Inferior parietal cortex (tissue), 1 donor: ENCODE results near the gene KIFAP3.
"Not testable (repeated sequence)": the region's sequence is repeated elsewhere in the genome, so short reads cannot be mapped to it uniquely, and the experiment has no call there.

ENCODE experiments used
- DNase-seq: peaks from one replicate; pipeline ENCODE4 v3.0.0-alpha.2; 2016; ENCODE audit errors: extremely low spot score

Gene KIFAP3

DNA sequence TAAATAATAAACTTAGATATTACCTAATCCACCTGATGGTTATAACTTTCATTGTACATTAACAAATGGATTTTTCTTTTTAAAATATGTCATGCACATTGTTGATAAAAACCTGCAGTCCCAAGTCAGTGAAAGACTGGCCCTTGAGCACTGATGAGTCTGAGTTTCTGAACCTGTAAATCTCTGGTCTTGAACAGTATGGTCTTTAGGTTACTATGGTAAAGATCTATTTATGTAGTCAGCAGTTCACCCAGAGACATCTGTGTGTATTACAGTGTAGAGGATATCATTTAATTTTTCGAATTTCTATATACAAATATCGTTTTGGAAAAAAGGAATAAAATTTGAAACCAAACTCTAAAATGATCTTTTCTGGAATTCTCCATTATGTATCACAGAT is 150.4 kb downstream of the KIFAP3 start:
- no peak for DNase-seq

DNA sequence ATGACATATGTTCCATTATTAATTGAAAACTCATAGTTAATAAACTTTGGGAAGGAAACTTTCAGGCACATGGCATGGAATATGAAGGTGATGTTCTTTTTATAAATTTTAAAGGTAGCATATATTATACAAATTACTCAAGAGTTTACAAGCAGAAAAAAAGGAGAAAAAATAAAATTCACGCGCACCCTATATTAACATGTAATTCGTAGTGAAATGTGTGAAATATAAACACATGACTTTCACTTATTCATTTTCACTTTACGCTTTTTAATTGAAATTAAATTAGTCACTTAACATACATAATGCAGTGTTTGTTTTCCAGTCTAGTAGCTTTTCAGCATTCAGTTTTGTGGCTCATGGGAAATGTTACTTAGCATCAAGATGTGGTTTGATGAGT is 153.4 kb downstream of the KIFAP3 start:
- DNase-seq: no peak

DNA sequence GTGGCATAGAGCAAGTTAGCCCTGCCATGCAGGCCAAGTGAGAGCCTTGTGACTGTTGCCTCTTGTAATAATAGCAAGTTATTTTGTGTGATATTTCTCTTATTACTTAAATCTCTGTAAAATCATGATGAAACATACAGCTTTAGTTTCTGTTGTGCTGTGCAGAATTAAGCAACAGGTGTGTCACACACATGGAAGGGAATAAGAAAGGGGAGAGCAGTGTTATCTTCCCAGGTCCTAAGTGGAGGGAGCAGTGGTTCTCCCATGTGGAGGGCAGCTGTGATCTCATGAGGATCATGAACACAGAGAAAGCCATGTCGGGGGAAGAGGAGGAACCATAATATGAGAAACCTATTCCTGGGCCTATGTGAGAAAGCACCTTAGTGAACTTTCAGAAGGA is 155.6 kb downstream of the KIFAP3 start:
- DNase-seq: no peak

DNA sequence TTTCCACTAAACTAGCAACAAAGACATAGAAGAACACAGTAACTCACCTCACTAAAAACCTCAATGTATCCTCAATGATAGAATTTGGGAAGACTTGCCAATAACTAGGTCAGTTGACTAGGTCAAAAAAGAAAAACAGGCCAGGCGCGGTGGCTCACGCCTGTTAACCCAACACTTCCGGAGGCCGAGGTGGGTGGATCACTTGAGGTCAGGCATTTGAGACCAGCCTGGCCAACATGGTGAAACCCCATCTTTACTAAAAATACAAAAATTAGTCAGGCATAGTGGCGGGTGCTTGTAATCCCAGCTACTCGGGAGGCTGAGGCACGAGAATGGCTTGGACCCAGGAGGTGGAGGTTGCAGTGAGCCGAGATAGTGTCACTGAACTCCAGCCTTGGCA is 156.3 kb downstream of the KIFAP3 start:
- DNase-seq: not testable (repeated sequence)

DNA sequence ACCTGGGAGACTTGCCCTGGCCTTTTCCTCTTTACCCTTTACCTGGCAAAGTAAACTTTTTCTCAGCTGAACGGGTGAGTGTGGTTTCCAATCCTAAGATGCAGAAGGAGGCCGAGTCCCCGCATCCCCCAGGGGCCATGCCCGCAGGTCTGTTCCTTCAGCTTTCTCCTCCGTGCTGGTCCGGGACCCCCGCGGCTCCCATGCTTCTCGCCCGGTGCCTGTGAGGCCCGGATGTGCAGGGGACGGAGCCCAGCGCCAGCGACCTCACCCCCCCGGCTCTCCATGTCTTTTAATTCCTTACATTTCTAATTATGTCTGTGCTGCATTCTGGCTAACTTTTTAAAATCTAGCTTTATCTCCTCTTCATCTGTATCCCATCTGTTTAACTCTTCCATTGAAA is 159.3 kb downstream of the KIFAP3 start:
- no peak for DNase-seq

DNA sequence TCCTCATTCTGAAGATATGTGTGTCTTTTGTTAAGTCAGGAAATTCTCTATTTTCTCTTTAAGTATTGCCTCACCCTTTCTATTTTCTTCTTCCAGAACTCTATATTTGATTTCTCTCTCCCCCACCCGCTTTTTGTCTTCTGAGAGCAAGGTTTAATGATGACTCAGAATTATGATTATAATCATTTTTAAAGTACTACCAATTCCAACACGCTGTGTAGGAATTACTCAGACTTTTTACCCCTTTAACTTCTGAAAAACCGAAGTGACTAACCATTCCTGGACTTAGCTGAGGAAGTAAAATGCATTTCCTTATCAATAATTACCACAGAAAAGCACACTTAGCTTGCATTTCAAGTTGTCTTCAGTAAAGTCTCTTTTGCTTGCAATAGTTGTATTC is 160.0 kb downstream of the KIFAP3 start:
- DNase-seq: no peak

DNA sequence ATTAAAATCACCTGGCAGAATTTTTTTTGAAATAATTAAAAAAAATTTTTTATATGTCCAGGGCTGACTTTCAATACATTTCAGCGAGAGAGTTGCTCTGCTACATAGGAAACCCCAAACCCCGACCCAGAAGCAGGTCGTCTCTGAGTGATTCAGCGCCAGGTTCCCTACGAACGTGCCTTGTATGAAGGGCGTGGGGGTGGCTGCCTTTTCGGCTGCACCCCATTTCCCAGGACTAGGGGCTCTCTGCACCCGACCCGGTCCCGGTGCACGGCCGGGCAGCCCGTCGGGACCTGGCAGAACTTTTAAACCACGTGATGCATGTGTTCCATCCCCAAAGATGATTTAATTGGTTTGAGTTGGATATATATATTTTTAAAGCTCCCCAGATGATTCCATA is 165.0 kb downstream of the KIFAP3 start:
- no peak for DNase-seq

DNA sequence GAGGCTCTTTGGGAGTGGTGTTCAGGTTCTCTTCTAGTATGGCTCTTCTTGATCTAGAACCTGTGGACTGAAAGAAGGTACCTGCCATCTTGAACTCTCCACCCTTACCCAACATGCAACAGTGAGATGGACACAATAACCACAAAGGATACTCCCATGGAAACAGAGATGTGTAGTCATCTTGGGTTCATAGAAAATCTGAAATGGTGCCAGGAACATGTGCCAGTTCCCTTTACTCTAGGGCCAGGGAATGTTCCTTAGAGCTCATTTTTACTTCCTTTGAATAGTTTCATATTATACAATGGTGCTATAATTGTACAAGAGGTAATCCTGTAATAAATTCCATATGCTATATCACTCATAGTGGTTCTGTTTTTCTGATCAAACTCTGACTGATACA is 167.6 kb downstream of the KIFAP3 start:
- no peak for DNase-seq

DNA sequence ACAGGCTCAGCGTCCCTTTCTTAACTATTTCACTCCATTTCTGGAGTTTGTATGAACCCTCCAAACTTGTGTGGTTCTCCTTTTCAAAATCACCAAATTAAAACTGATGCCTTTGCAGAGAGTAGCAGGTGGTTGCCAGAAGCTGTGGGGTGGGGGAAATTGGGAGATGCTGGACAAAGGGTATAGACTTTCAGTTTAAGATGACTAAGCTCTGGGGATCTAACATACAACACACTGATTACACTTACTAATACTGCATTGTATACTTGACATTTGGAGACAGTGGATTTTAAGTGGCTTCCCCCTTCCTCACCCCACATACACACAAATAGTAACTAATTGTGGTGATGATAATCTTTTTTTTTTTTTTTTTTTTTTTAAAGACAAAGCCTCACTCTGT is 169.7 kb downstream of the KIFAP3 start:
- no peak for DNase-seq

DNA sequence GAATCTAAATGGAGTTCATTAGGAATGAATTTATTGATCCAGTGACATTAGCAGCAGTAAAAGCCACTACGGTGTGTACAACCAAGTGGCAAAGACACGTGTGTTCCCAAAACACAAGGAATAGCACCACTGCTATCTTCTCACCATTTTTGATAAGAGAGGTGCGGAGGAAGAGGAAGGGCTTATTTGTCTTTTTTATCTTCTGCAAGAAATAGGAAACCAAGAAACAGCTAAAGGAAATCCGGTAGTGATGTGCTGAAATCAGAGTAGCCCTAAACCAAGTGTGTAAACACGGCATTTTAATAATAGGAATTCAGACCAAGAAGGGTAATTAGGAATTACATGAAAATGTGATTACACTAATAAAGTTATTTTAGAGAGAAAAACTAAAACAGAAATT is 171.7 kb downstream of the KIFAP3 start:
- DNase-seq: no peak

DNA sequence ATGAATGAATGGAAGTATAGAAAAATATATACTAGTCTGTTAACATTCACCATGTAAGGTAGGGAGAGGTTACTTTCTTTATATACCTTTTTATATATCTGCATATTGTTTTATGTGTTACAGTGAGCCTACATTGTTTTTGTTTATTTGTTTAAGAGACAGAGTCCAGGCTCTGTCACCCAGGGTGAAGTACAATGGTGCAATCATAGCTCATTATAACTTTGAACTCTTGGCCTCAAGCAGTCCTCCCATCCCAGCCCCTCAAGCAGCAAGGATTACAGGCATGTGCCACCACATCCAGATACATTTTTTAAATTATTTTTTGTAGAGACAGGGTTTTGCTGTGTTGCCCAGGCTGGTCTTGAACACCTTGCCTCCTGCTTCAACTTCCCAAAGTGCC is 173.4 kb downstream of the KIFAP3 start:
- no peak for DNase-seq

DNA sequence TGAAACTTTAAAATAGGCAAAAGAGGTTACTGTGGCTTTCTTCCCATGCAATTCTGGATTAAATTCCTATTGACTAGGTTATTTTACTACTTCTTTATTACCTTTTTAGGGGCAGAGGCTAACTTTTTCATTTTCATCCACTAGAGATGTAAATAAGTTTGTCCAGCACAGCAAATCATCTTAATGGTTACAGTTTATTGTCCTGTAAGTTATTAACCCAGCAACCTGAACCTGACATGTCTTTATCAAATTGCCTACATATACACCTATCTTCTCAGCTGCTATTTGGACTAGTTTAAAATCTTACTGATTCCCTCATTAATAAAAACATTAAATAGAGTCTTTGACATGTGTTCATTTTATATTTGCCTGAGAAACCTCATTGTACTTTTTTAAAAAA is 173.9 kb downstream of the KIFAP3 start:
- no peak for DNase-seq

DNA sequence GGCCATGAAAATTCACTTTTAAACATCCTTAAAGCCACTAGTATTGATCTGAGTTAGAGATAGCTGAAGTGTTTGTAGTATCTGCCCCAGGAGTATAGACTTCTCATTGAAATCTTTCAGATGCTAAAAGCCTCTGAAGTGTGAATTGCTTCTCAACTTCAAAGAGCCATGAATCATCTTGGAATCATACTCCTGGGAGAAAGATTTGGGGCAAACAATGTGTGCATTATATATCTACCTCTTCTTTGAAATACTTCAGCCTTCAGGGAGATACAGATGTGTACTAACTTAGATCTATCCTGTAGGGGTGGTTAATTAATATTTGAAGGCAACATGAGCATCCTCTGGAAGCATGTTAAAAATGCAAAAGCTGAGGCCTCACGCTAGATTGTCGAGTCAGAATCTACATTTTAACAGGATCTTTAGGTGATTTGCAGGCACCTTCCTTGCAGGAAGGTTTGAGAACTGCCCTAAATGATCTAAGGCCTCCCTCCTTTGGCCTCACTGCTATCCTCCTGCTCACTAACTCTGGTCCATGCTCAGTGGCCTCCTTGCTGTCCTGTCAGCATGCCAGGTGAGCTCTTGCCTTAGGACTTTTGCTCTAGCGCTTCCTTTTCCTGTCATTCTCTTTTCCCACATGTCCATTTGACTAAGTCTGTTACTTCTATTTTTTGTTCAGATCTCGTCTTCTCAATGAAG is 174.8 kb downstream of the KIFAP3 start:
- no peak for DNase-seq

DNA sequence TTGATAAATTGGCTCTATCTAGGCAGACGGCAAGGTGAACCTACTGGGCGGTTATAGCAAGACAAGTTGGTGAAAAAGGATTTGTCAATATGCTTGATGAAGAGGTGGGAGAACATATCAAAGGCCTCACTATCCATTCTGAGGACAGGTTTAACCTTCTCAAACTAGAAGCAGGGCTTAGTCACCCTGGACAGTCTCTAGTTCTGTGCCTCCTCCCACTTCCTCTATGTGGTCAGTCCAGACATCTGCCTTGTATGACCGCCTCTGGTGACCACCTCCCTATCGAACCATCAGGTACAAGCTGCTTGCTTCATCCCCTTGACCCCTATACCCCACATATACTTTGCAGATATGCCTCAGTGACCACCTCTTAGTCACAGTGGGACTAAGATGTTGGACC is 178.5 kb downstream of the KIFAP3 start:
- DNase-seq: no peak

DNA sequence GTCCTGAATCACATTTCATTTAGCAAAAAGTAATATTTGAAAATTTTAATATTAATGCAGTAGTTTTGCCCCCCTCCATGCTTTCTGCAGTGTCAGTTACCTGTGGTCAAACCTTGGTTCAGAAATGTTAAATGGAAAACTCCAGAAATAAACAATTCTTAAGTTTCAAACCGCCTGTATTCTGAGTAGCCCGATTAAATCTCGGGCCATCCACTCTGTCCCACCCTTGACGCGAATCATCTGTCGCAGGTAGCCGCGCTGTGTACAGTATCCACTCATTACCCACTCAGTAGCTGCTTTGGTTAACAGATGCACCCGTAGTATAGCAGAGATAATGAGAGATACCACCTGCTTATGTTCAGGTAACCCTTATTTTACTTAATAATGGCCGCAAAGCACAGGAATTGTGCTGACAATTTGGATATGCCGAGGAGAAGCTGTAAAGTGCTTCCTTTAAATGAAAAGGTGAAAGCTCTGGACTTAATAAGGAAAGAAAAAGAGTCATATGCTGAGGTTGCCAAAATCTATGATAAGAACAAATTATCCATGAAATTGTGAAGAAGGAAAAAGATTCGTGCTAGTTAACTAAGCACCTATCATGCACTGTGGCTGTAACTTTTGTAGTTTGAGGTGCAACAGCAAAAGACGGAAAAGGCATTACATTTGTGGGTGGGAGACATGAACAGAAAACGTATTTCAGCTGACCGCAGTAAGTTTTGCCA is 179.9 kb downstream of the KIFAP3 start:
- DNase-seq: no peak

DNA sequence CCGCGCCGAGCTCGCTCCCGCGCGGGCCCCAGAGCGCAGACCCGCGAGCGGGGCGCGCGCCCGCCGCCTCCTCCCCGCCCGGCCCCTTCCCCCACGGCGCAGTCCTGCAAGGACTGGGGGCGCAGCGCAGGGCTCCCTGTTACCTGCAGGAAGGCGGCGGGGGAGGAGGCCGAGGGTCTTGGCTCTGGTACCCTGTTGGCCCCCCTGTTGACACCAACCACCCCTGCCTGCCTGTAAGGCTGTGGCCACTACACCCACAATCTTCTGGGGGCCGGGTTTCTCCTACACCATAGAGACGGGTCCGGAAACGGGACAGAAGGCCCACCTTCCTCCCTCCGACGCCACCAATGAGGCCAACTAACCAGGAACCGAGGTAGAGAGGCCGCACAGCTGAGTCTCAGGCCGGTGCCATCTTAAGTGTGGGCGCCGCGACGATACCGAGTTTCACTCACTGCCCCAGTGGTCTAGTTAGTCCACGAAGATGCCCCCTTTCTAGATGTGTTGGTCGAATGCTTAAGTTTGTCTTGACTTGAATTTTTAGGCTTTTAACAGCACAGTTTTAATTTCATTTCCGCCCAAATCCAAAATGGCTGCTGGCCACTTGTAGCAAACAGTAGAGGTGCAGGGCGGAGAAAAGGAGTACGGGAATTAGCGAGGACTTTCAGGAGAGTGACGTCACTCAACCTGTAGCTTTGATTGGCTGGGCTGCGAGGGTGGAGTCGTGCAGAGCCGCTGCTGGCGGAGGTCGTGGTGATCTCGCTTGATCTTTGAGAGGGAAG is 180.7 kb downstream of the KIFAP3 start, which contains the start of gene SCYL3:
TSS of gene SCYL3 (minus strand) at position 252 of the 779 bp plus-strand sequence. CDS start 5,056 bp downstream, outside the sequence.
- DNase-seq: peak; percentile 99

DNA sequence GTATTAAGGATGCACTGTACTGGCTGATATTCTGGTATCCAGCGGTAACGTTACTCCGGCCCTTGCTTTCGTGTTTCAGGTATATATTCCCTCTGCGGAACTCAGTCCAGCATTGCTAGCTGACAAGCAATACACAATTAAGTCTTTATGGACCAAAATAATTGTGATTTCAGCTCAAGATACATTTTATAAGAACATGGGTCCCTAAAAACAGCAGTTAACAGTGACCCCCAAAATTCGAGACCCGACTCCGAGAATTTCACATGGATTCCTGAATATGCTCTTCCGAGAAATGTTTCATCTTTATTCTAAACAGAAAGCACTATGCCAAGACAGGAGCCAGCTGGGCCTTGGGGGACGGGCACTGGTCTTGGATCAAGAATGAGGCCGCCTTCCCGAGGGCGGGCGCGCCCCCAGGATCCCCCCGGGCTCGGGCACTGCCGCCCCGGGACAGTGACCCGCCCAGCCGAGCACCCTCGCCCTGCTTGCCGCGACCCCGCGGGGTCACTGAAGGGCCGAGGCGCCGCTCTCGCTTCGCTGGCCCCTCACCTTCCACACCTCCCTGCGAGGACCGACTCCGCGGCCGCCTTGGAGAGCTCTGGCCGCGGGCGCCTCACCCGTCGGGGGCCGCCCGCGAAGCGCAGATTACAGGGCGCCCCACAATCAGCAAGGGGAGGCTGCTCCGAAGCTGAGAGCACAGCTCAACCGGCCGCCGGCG is 181.4 kb downstream of the KIFAP3 start:
- DNase-seq: peak; percentile 34

DNA sequence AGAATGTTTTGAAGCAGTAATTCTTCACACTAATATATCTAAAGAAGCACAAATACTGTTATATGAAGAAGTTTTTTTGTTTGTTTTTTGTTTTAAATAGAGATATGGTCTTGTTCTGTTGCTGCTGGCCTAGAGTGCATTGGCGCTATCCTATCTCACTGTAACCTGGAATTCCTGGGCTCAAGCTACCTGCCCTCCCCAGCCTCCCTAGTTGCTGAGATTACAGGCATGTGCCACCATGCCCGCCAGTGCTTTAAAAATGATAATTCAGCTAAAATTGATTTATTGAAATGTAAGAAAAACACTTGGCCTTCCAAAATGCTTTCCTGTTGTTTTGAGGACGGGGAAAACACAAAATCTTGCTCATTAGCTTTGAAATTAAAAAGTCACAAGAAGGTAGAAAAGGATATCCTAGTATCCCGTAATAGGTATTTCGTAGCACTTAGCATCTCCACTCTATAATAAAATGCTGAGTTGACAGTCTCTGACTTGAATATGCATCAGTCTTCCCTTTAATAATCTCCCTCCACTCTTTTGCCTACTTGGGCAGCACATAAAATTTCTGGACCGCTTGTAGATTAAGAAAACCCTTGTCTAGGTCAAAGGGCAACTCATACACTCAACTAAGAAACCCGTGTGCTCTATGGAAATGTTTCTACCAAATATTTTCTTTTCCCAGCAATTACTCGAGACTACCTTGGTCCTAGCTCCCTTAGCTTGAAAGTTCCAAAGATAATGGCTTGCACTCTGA is 182.1 kb downstream of the KIFAP3 start:
- DNase-seq: no peak

DNA sequence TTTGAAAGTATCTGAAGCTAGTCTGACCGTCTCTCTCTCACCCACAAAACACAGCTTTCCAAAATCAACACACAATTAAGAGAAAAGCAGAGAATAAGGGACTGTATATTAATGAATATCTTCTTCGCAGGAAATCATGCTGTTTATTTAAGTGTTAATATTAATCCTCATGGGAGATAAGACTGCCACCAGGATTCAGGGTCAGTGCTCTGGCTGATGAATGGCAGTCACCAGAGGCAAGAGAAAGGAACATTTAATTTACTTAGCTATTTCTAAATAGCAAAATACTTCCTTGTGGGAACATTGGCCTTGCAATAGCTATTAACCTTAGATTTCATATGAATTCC is 183.0 kb downstream of the KIFAP3 start:
- DNase-seq: no peak

DNA sequence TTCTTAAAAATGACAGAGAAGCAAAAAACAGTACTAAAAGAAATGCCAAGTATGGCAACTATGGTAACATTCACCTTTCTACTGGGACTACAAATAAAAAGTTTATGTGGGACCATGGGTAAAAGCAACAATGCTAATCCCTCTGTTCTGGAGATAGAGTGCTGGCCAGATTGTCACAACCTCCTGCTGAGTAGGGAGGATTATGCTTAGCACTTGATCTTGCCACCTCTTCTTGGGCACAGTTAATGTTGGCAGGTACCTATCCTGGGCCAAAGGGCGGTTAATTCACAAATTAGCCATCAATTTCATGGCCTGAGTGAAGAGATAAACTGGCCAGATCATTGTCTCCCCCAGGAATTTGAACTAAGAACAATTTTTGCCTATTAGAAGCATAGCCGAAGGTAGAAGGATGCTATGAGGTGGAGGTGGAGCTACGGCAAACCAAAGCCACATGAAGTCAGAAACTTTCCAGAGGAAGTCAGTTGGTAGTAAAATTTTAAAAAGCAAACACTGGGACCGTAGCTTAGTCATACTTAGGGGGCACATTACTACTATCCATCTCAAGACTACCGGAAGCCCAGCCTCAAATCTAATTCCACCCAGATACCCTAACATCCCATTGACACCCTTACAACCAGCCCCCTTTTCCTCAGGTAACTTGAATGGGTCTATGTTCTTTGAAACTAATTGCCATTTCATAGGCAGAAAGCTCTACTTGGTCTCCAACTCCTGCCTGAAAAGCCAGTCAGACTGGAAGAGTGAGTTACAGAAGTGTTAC is 183.5 kb downstream of the KIFAP3 start:
- DNase-seq: no peak

DNA sequence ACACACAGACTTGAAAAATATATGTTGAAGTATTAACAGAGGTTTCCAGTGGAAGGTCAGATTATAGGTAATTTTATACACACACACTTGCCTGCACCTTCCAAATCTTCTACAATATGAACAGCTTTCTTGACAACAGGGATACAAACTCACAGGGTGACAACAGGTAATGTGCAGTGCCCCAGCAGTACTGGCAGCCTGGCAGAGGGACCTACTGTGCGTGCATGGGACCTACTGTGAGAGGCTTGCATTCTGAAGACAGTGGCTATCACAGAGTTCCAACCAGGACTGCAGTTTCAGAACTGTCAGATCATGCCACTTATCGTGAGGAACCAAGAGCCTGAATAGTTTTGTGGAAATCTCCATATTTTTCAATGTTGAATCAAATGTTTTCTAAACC is 184.6 kb downstream of the KIFAP3 start:
- DNase-seq: no peak
